ENCODE measurements around the gene IDI2.
"Not testable (repeated sequence)": the region's sequence is repeated elsewhere in the genome, so short reads cannot be mapped to it uniquely, and the experiment has no call there.

Gene IDI2

DNA sequence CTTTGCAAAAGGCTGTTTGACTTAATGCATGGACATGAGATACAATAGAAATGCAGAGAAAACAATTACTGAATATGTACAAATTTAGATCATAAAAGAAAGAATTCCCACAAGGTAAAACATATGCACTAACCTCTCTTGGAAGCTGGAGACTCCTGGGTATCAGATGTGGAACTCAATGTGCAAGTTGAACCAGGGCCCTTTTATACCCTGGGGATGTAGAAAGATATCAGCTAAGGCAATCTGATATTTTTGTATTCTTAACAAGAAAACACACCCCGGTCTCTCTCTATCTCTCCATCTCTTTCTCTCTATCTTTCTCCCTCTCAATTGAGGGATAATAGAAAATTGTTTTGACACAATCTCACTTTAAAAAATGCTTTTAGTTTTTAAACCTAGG lies at the start of gene IDI2:
IDI2 (minus strand) TSS at position 177 of the 400 bp plus-strand sequence. CDS start 1,136 bp downstream, outside the sequence.
- DNase-seq (ENCODE audit: low read depth in 2 of 2) = no peak

DNA sequence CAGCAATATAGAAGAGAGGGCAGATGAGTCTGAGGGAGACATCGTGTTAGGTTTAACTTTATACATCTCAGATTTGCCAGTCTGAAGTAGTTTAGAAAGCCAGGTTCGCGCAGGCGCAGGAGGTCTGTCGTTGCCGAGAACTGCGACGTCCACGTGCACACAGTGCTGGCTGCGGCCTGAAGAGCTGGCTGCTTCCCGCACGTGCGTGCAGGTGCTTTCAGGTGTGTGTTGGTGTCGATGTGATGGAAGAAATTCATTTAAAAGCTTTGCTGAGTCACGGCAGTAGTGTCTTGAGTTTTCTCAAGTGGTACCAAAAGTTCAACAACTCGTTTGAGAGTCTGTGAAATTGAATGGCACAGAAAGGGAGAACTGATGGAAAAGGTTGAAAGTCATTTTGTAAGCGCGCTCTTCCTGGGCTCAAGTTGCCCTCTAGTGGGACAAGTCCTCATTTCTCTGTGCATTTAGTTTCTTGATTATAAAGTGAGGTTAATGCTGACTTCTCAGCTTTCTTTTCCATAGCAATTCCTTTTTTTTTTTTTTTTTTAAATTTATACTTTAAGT lies 49.2 kb upstream of the IDI2 start:
- DNase-seq (ENCODE audit: low read depth in 2 of 2) = no peak

DNA sequence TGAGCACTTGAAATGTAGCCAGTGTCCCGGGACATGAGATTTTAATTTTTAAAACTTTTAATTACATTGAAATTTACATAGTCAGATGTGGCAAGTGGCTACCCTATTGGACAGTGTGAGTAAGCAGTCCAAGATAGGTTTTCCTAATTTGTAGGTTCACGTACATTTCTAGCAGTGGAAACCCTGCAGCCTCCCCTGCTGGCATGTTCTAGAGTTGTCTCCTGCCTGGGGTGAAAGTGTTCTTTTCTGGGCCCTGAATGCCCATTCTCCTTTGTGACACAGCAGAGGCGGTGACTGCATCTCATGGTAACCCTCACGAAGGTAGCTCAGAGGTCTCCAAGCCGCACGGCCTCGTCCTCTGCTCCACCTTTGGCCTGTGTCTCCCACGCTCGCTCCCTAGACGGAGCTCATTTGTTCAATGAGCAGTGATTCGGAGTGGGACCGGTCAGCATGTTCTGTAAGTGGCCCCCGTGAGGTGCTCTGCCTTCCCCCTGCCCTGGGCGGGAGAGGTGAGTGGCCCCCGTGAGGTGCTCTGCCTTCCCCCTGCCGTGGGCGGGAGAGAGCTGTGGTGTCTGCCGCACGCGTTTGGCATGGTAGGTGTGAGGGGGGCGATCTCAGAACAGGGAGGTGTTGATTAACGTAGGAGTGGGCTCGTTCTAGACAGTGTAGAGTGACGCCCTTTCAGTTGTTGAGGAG lies 48.5 kb upstream of the IDI2 start:
- no peak for DNase-seq (ENCODE audit: low read depth in 2 of 2)

DNA sequence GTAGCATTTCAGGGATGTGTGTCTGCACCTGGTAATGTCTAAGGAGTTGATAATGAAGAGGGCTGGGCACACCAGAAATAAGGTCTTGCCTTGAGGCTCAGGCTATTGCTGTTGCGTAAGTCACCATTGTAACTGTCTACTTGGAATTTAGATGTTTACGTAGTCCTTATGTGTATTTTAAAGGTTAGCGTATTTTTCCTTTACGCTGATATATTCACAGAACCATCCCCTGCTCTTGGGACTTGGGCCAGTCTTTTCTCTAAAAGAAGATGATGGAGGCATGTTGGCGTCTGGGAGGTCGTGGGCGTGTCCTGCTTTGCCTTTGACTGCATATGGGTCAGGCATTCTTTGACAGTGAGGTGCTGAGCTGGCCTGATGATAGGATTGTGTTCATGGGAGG lies 45.3 kb upstream of the IDI2 start:
- no peak for DNase-seq (ENCODE audit: low read depth in 2 of 2)

DNA sequence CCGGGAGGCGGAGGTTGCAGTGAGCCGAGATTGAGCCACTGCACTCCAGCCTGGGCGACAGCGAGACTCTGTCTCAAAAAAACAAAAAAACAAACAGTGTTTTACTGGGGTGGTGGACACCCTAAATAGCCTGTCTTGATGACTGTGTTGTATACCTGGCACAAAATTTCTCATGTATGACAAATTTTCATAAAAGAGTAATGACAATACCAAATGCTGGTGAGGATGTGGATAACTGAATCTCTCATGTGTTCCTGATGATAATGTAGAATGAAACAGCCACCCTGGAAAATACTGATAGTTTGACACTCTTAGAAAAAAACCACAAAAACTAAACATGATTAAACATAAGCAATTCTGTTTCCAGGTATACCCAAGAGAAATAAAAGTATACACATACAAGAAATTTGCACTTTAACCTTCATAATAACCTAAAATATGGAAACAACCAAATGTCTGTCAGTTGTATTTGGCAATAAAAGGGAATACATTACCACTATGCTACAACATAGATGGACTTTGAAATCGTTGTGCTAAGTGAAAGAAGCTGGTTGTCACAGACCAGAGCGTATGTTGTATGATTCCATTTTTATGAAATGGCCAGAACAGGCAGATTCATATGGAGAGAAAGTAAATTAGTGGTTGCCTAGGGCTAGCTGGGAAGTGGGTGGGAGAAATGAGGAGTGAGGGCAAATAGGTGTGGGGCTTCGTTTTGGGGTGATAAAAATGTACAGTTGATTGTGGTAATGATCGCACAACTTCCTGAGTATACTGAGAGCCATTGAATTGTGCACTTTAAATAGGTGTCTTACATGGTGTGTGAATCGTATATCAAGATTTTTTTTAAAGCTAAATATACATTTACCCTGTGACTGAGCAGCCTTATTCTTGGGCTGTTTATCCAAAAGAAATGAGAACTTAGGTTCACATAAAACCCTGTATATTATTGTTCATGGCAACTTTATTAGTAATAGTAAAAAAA lies 43.0 kb upstream of the IDI2 start:
- no peak for DNase-seq (ENCODE audit: low read depth in 2 of 2)

DNA sequence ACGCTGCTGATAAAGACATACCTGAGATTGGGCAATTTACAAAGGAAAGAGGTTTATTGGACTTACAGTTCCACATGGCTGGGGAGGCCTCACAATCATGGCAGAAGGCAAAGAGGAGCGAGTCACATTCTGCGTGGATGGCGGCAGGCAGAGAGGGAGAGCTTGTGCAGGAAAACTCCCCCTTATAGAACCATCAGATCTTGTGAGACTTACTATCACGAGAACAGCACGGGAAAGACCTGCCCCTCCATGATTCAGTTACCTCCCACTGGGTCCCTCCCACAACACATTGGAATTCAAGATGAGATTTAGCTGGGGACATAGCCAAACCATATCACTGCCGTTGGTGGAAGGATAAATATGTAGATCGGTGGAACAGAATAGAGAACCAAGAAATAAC lies 41.1 kb upstream of the IDI2 start:
- not testable (repeated sequence) for DNase-seq (ENCODE audit: low read depth in 2 of 2)

DNA sequence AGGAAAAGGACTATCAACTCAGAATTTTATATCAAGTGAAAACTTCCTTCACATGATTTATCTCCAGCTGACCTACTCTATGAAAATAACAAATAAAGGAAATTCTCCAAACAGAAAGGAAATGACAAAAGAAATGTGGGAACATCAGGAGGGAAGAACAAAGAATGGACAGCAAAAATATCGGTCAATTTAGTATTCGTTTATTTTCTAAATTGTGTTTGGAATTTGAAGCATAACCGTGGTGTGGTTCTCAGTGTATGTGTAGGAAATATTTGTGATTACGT lies 39.2 kb upstream of the IDI2 start:
- DNase-seq (ENCODE audit: low read depth in 2 of 2) = no peak

DNA sequence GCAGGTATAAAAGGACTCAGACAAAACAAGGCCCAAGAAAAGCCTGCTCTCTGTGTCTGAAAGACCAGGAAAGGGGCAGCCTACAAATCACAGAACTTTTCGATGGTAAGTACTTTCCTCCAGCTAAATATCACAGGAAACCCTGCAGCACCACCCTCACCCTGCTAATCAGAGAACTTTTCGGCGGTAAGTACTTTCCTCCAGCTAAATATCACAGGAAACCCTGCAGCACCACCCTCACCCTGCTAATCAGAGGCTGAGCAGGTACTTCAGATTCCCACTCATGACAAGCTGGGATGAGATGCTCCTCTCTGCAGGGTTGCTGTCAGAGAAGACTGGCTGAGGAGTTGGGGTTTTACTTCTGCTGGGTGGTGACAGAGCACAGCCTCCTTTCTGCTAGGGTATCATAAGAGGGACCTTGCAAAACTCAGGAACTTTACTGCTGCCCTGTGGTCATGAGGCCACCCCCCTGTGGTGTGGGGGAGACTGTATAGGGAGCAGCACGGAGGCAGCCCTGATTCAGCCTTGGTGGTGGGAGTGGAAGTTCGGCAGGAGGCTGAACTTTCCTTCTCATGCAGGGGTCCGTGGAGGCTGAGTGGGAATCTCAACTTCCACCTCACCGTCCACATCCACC lies 37.7 kb upstream of the IDI2 start:
- DNase-seq (ENCODE audit: low read depth in 2 of 2) = no peak

DNA sequence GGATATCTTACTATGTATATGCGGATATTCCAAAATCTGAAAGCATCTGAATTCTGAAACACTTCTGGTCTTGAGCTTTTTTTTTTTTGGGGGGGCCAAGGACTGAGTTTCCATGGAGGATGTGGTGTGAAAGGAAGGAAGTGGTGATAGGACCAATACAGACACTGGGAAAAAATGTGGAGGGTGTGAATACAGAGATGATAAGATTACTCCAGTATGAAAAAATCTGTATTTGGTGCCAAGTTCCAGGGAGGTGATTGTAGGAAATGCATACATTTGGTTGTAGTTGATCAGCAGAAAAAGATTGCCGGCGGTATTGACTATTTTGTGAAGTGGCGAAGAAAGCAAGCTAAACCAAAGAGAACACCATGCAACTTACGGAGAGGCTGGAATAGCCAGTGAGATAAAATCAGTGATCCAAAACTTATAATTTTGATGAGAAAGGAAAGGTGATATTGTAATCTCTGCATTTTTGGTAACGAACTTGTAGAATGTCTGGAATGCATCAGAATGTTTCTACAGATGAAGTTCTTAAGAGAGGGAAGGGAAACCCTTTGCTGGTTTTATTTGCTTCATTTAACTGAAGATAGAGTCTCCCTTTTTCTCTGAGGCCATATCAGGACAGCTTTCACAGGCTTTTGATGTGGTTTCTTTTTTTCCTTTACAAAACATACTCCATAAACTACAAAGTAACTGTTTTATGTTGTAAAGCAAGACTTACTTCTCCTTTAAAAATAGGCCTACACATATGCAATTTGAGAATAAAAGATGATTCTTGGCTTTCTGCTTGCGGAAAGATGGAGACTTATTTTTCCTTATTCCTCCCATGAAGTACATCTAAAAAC lies 36.5 kb upstream of the IDI2 start:
- no peak for DNase-seq (ENCODE audit: low read depth in 2 of 2)

DNA sequence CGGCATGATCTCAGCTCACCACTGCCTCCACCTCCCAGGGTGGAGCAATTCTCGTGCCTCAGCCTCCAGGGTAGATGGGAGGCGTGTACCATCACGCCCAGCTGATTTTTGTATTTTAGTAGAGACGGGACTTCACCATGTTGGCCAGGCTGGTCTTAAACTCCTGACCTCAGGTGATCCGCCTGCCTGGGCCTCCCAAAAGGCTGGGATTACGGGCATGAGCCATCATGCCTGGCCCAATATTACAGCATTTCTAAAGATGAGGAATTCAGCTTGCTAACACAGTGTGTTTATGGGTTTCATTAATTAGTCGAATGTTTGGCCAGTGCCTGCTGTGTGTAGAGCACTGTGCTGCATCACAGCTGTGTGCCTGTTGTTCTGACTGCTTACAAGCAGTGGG lies 34.2 kb upstream of the IDI2 start:
- no peak for DNase-seq (ENCODE audit: low read depth in 2 of 2)

DNA sequence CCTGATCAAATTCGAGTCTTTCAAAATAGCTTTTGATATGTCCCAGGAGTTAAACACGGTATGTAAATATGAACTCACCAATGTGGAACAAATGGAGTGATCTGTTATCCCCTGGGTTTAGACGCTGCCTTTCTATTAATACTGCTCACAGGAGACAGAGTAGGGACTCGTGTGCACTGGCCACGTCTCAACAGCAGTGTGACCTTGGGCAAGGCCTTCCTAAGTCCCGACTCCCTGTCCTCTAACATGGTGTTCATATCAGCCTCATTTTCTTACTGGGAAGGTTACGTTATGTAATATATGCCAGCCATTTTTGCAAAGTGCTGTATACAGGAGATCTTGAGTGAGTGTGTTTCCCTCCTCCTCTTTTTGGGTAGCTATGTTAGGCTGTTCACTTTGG lies 32.4 kb upstream of the IDI2 start:
- DNase-seq (ENCODE audit: low read depth in 2 of 2) = no peak

DNA sequence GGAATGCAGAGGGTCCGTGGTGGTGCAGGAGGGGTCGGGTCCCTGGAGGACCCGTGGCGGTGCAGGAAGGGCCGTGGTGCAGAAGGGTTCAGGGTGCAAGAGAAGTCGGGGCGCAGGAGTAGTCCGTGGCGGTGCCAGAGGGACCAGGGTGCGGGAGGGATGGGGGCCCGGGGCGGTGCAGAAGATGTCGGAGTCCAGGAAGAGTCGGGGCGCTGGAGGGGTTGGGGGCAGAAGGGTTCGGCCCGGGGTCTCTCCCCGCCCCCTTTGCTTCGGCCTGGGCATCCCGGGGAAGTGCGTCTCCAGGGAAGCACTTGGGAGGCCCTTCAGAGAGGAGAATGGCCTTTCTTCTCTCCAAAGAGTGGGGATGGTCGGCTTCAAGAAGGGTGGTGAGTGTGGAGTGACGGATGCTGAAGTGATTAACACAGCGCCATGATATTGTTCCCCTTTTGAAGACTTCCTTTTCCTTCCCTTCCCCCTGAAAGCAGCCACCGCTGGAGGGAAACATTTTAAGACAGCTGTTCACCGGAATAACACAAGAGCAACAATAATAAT lies 31.5 kb upstream of the IDI2 start:
- no peak for DNase-seq (ENCODE audit: low read depth in 2 of 2)

DNA sequence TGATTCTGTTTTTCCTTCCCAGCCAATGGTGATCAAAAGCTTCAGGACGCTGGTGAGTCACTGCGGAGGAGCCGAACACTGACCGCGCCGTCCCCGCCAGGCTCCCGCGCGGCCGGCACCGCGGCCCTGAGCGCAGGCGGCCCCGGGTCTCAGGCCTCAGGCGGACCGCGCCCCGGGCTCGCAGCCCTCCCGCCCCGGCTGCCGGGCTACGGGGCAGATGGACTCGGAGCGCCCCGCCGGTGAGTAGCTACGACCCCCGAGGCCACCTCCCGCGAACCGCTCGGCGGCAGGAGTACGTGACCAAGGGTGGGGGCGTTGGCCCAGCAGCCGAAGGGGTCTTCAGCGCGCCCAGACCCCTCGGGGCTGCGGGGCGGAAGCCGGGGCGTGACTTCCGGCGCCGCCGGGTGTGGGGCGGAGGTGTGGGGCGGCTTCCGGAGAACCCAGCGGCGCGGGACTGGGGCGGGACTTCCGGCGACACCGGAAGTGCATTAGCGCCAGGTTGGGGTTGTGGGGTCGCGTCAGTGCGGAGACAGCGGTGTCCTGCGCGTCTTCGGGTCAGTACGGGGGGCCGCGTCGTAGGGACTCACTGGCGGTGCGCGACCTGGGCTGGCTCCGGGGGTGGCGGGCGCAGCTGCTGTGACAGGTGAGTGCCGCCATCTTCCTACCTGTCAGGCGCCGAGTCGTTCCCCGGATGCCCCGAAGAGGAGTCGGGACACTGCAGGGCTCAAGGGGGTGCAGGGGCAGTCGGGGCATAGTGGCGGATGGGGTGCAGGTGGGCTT lies 30.9 kb upstream of the IDI2 start, which contains the start of gene WDR37:
WDR37 (plus strand) TSS at position 60 of the 780 bp plus-strand sequence. CDS start 15,771 bp downstream, outside the sequence.
- peak; percentile 78 for DNase-seq (ENCODE audit: low read depth in 2 of 2)

DNA sequence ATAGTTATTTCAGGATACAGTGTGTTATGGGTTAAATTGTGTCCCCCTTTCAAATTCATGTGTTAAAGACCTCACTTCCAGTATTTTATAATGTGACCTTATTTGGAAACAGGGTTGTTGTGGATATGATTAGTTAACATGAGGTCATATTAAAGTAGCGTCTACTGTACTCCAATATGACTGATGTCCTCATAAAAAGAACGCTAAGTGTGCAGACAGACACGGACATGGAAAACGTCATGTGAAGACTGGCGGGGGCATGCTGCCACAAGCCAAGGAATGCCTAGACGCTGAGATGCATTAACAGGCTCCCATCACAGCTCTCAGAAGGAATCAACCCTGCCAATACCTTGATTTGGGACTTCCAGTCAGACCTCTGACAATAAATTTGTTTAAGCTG lies 29.0 kb upstream of the IDI2 start:
- DNase-seq (ENCODE audit: low read depth in 2 of 2) = no peak

DNA sequence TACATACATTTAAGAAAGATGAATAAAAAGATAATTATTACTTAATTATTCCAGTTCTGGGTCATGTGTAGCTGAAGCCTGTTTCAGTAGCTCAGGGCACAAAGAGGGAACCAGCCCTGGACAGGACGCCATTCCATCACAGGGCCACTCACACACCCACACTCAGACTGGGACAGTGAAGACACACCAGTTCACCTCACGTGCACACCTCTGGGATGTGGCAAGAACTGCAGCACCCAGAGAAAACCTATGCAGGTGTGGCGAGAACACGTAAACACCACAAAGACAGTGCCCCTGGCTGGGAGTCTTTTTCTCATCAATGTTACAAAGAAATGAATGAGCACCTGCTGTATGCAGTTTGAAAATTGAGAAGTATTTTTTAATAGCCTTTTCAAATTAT lies 24.9 kb upstream of the IDI2 start:
- DNase-seq (ENCODE audit: low read depth in 2 of 2) = no peak

DNA sequence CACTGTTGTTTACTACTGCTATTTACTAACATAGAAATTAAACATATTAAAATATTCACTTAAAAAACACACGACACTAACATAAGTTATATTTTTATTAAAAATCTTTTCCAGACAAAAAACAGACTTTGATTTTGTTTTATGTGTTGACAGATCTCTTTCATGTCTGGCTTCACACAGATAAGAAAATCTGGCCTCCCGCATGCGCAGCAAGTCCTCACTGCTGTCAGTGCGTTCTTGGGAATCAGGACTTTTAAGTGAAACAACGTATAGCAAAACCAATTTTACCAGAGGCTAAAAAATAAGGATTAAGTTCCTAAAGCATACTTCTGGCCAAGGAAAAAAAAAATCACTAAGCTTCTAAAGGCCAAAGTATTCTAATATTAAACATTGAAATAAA lies 24.5 kb upstream of the IDI2 start:
- no peak for DNase-seq (ENCODE audit: low read depth in 2 of 2)

DNA sequence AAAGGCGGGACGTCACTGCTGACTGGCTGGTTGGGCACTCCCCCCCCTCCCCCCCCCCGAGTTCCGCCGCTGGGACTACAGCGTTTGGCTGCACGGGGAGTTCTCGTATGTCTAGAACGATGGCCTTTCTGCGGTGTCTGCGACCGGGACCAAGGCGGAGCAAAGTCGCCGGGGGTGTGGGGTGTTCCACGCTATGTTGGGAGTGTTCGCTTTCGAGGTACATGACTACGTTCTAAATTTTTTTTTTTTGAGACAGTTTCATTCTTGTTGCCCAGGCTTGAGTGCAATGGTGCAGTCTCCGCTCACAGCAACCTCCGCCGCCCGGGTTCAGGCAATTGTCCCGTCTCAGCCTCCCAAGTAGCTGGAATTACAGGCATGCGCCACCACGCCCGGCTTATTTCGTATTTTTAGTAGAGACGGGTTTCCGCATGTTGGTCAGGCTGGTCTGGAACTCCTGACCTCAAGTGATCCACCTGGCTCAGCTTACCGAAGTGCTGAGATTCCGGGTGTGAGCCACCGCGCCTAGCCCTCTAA lies 23.8 kb upstream of the IDI2 start:
- DNase-seq (ENCODE audit: low read depth in 2 of 2) = no peak

DNA sequence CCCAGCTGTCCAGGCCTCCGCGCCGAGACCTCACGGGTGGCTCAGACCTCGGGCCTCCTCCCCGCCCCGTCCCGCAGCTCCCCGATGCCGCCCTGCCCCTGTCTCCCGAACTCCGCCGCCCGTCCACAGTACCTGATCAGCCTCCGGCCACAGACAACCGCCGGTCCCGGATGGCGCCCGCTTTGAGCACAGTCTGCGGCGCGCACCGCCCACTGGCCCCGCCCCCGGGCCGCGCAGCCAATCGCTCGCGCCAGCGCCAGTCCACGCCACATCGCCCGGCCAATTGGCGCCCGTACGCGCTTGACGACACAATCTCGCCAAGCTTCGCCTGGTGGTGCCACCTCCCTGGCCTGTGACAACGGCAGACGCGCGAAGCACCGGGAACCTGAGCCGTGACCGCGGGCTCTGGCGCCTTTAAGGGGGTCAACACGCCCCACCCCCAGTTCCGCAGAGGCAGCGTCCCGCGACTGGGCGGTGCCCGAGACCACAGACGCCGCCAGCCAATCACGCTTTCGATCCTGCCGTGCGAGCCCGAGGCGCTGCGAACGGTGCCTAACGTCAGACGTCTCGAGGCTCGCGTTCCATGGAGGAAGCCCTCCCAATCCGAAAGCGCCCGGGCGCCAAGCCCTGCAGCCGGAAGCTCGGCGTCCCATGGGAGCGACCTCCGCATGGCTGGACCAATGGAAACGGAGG lies 23.2 kb upstream of the IDI2 start, which contains the start of gene IDI1:
IDI1 (minus strand) TSS at position 388 of the 693 bp plus-strand sequence; CDS start at position 272, 116 bp downstream.
- DNase-seq (ENCODE audit: low read depth in 2 of 2) = peak; percentile 93 to 94

DNA sequence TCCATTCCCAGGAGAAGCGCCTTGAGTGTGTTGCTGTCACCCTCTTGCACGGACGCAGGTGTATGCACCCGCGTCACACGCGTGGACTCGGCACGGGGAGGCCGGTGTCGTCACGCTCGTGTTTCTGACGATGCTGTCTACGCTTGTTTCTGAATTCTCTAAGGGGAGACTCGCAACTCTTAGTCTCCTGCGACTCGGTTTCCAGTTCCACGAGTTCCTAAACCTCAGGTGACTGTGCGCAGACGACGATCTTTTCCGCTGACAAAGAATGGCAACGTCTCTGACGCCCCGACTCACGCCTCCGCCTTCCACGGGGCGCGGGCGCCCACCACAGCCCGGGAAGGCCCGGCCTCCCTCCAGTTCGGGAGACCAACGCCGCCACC lies 22.7 kb upstream of the IDI2 start:
- peak in 1 of 2 donors; percentile 59 for DNase-seq (ENCODE audit: low read depth in 2 of 2)

Data from activated CD8-positive, alpha-beta memory T cell treated with anti-CD3 and anti-CD28 coated beads for 4 hours (primary cell).